Measurements from ENCODE around the gene MIB1. TPM values are rescaled to one million over a fixed set of nuclear protein-coding genes. Genes with fewer than 3 reads are reported as not detected.

MIB1 gene
- total RNA-seq, 1 experiment from 2014 or later: 66.3 TPM

DNA sequence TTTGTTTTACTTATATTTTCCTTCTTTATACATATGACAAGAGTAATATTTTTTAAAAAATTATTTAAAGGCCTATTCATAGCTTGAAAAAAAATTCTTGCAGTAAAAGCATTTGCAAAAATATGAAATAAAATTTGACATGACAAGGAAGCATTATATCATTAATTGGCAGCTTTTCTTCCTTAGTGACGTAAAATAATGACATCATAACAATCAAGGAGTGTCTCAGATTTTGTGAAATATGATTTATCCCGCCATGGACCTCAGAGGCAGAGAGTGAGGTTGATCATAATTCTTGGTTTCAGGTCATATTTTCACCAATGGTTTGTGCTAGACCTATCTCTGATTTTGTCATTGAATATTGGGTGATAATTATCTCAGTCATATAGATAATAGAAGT lies 176.0 kb downstream of the MIB1 start:
- intact Hi-C loops (cut with micrococcal nuclease; ENCODE audit: unreplicated experiment): no loop called here
- no TSS peak for BruUV-seq (replicated peaks)

DNA sequence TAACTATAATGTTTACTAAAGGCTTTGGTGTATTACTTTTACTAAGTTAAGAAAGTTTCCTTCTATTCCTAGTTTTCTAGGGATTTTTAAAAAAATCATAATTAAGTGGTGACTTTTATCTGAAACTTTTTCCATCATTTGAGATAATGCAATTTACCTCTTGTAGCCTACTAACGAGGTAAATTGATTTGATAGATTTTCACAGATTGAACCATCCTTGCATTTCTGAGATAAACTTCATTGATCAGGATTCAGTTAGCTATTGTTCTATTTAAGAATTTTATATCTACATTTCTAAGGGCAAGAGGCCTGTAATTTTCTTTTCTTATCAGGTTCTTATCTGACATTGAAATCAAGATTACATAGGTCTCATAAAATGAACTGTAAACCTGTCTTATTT lies 178.1 kb downstream of the MIB1 start:
- no peaks in the 10 kb centered on the region for H3K36me3 ChIP-seq (ENCODE audit: control insufficient read depth, insufficient read depth, low read length)
- no peak overlapping the region for H3K4me3 ChIP-seq (ENCODE audit: low read depth in 2 of 2, low read length in 2 of 2)
- no peak for ATAC-seq
- in situ Hi-C loops (cut with HindIII; ENCODE audit: low pct_unique_long_range_greater_than_20kb, low sequenced_read_pairs): no loop called here
- H3K27ac ChIP-seq (ENCODE audit: low read length): no peak overlapping the region
- CTCF ChIA-PET: no interaction called here
- POLR2A ChIA-PET: no interaction called here
- no peak for DNase-seq (ENCODE audit: low read depth, low spot score)
- H3K27me3 ChIP-seq (ENCODE audit: control insufficient read depth, insufficient read depth, low read length): no peaks in the 10 kb centered on the region
- no peaks in the 10 kb centered on the region for H3K9me3 ChIP-seq (ENCODE audit: control insufficient read depth, insufficient read depth, low read depth, low read length)
- no TSS peak for BruUV-seq (replicated peaks)
- intact Hi-C loops (cut with micrococcal nuclease; ENCODE audit: unreplicated experiment): no loop called here
- TF ChIP-seq SIN3A (IDR thresholded peaks at IDR 0.05; ENCODE audit: borderline replicate concordance, insufficient read depth, low read depth, low read length) (no peak), REST (IDR thresholded peaks at IDR 0.05; ENCODE audit: insufficient read depth in 1 of 2, low read depth in 2 of 2, low read length in 1 of 2) (no peak), TCF7L2 (IDR thresholded peaks at IDR 0.05; ENCODE audit: low read depth, low read length) (no peak), POLR2AphosphoS5 (IDR thresholded peaks at IDR 0.05; ENCODE audit: low read depth, low read length) (no peak)
- TF ChIP-seq, protein P1, sequence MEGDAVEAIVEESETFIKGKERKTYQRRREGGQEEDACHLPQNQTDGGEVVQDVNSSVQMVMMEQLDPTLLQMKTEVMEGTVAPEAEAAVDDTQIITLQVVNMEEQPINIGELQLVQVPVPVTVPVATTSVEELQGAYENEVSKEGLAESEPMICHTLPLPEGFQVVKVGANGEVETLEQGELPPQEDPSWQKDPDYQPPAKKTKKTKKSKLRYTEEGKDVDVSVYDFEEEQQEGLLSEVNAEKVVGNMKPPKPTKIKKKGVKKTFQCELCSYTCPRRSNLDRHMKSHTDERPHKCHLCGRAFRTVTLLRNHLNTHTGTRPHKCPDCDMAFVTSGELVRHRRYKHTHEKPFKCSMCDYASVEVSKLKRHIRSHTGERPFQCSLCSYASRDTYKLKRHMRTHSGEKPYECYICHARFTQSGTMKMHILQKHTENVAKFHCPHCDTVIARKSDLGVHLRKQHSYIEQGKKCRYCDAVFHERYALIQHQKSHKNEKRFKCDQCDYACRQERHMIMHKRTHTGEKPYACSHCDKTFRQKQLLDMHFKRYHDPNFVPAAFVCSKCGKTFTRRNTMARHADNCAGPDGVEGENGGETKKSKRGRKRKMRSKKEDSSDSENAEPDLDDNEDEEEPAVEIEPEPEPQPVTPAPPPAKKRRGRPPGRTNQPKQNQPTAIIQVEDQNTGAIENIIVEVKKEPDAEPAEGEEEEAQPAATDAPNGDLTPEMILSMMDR (IDR thresholded peaks at IDR 0.05): no peak
- H3K4me1 ChIP-seq (ENCODE audit: control insufficient read depth, insufficient read depth, low read length): no peaks in the 10 kb centered on the region

More for the DNA sequence above, 176.0 kb downstream of the MIB1 start:
- no peaks in the 10 kb centered on the region for H3K27me3 ChIP-seq (ENCODE audit: control insufficient read depth, insufficient read depth, low read length)
- no peak overlapping the region for H3K4me3 ChIP-seq (ENCODE audit: low read depth in 2 of 2, low read length in 2 of 2)
- no peak for ATAC-seq
- no peak for DNase-seq (ENCODE audit: low read depth, low spot score)
- in situ Hi-C loops (cut with HindIII; ENCODE audit: low pct_unique_long_range_greater_than_20kb, low sequenced_read_pairs): no loop called here
- no peaks in the 10 kb centered on the region for H3K9me3 ChIP-seq (ENCODE audit: control insufficient read depth, insufficient read depth, low read depth, low read length)
- POLR2A ChIA-PET: no interaction called here
- H3K27ac ChIP-seq (ENCODE audit: low read length): no peak overlapping the region
- TF ChIP-seq, protein P1 (IDR thresholded peaks at IDR 0.05): no peak
- CTCF ChIA-PET: no interaction called here
- H3K4me1 ChIP-seq (ENCODE audit: control insufficient read depth, insufficient read depth, low read length): no peaks in the 10 kb centered on the region
- H3K36me3 ChIP-seq (ENCODE audit: control insufficient read depth, insufficient read depth, low read length): no peaks in the 10 kb centered on the region

Other genes starting within 250 kb of the MIB1 start
- 15.4 TPM for gene ESCO1, start 140.1 kb upstream of the MIB1 start, total RNA-seq (2021; ENCODE audit: unreplicated experiment)
- gene SNRPD1, start 128.5 kb upstream of the MIB1 start, total RNA-seq (2021; ENCODE audit: unreplicated experiment): 94.2 TPM
- 23.3 TPM for gene ABHD3, start 36.0 kb upstream of the MIB1 start, total RNA-seq (2021; ENCODE audit: unreplicated experiment)